Right ventricle myocardium superior (tissue), 1 donor: ENCODE measurements around the gene C19orf38. TPM values are rescaled to one million over a fixed set of nuclear protein-coding genes. Genes with fewer than 3 reads are reported as not detected.
"Not testable (repeated sequence)": the region's sequence is repeated elsewhere in the genome, so short reads cannot be mapped to it uniquely, and the experiment has no call there.

Experiments
- ATAC-seq: fragments of 200-7000 bp; cut with Tn5 transposase; one replicate; pipeline ENCODE4 v1.9.1; 2020; ENCODE audit warnings: mild to moderate bottlenecking; ENCODE audit not compliant: poor library complexity
- DNase-seq: peaks from one replicate; pipeline ENCODE4 v3.0.0-alpha.2; 2020
- intact Hi-C: fragments of 100-400 bp; cut with DNase I; formaldehyde crosslinking; loops from one replicate; pipeline ENCODE4 v1.11.2; 2022
- total RNA-seq: library from RNA; stranded (reverse); fragmentation: NEBNext Ultra II Directional; extraction: Animal tissue kit (Norgen Biotek cat#: 25700); gene quantifications from one replicate; pipeline ENCODE4 v1.2.1, GENCODE V29; 2021
- donor health status: DM: no; HTN: yes; CAD: no; lungs with severe emphysema.

The C19orf38 gene
- total RNA-seq, 1 donor from 2014 or later = 0.59 TPM

GRCh38 chr19:10839114-10840050 lies 8.8 kb upstream of the C19orf38 start:
- ATAC-seq (no peak), DNase-seq (no peak)
- intact Hi-C loops = no loop called here

- intact Hi-C loops = no loop called here
- DNase-seq (no peak), ATAC-seq (no peak)
Measured at GRCh38 chr19:10842788-10843187, 5.4 kb upstream of the C19orf38 start.

- intact Hi-C loops = no loop called here
- DNase-seq = no peak
- no peak for ATAC-seq
Measured at GRCh38 chr19:10846500-10847202, 1.6 kb upstream of the C19orf38 start.

GRCh38 chr19:10850631-10851030 lies 2.4 kb downstream of the C19orf38 start:
- intact Hi-C loops = no loop called here
- DNase-seq (no peak), ATAC-seq (no peak)

- DNase-seq (no peak), ATAC-seq (no peak)
- intact Hi-C loops = no loop called here
Measured at GRCh38 chr19:10852098-10852800, 4.0 kb downstream of the C19orf38 start.

- intact Hi-C loops = no loop called here
- DNase-seq (no peak), ATAC-seq (no peak)
Measured at GRCh38 chr19:10852941-10853340, 4.7 kb downstream of the C19orf38 start.

GRCh38 chr19:10854350-10855089 lies 6.3 kb downstream of the C19orf38 start:
- no peak for DNase-seq
- intact Hi-C loops = no loop called here
- no peak for ATAC-seq

- intact Hi-C loops = no loop called here
- ATAC-seq = no peak
Measured at GRCh38 chr19:10855879-10856522, 7.8 kb downstream of the C19orf38 start.

GRCh38 chr19:10856899-10857298 lies 8.7 kb downstream of the C19orf38 start:
- ATAC-seq, DNase-seq, intact Hi-C loops: not testable (repeated sequence)

More at GRCh38 chr19:10855879-10856522, 7.8 kb downstream of the C19orf38 start:
- no peak for DNase-seq

- intact Hi-C loops = no loop called here
- no peak for ATAC-seq
- DNase-seq = no peak
Measured at GRCh38 chr19:10858204-10858828, 10.1 kb downstream of the C19orf38 start.

GRCh38 chr19:10861103-10861651 lies 13.0 kb downstream of the C19orf38 start:
- intact Hi-C loops = no loop called here
- ATAC-seq = no peak
- DNase-seq = no peak

- intact Hi-C loops = no loop called here
- ATAC-seq (no peak), DNase-seq (no peak)
Measured at GRCh38 chr19:10862561-10863106, 14.4 kb downstream of the C19orf38 start.

- intact Hi-C loops = no loop called here
- ATAC-seq (peak; percentile 12), DNase-seq (no peak)
Measured at GRCh38 chr19:10863107-10863717, 15.0 kb downstream of the C19orf38 start.

- ATAC-seq (peak; percentile 88), DNase-seq (peak; percentile 91)
- intact Hi-C loops = loop anchor here (2.0 kb wide), 2 partner anchors 96 to 148 kb away; no protein-coding TSS in a partner anchor
Measured at GRCh38 chr19:10864538-10864899, 16.3 kb downstream of the C19orf38 start.

GRCh38 chr19:10866495-10866894 lies 18.3 kb downstream of the C19orf38 start:
- no peak for DNase-seq
- intact Hi-C loops = loop anchor here (5.0 kb wide), 1 partner anchor 209 kb away; no protein-coding TSS in a partner anchor

GRCh38 chr19:10868872-10869547 lies 20.8 kb downstream of the C19orf38 start:
- no peak for DNase-seq
- no peak for ATAC-seq
- intact Hi-C loops = loop anchor here (5.0 kb wide), 1 partner anchor 212 kb away; no protein-coding TSS in a partner anchor

More at GRCh38 chr19:10866495-10866894, 18.3 kb downstream of the C19orf38 start:
- ATAC-seq = no peak
